Naive thymus-derived CD4-positive, alpha-beta T cell (primary cell): ENCODE results near the gene CENPB. TPM values are rescaled to one million over a fixed set of nuclear protein-coding genes. Genes with fewer than 3 reads are reported as not detected.
"Not testable (repeated sequence)": the region's sequence is repeated elsewhere in the genome, so short reads cannot be mapped to it uniquely, and the experiment has no call there.

ENCODE experiments used
- ATAC-seq: fragments of 150-1000 bp; cut with Tn5 transposase; 2 replicates; pipeline ENCODE4 v1.10.0; 2021; ENCODE audit warnings: mild to moderate bottlenecking, moderate library complexity
- CTCF ChIA-PET: fragments of 350-600 bp; sonication (Branson Sonifier 250); formaldehyde crosslinking; loops from one replicate; lab custom pipeline; 2021; ENCODE audit warnings: antibody characterized with exemption; lab: Charles Lee
- POLR2A ChIA-PET: fragments of 350-600 bp; sonication (Branson Sonifier 250); formaldehyde crosslinking; loops from one replicate; lab custom pipeline; 2021; ENCODE audit warnings: antibody characterized with exemption, inconsistent platforms; lab: Charles Lee
- DNase-seq, 9 donors: peaks; one replicate each; pipeline versions ENCODE4 v3.0.0 to v3.0.0-alpha.2; 2020 to 2022; ENCODE audit warnings: mixed read lengths in 1 of 9
- H3K27ac ChIP-seq: one replicate; pipeline ENCODE4 v1.7.0; 2013; ENCODE audit warnings: mild to moderate bottlenecking, low read depth, low read length, moderate library complexity
- H3K27me3 ChIP-seq, 2 donors: one replicate each; pipeline ENCODE4 v1.7.0; 2013; ENCODE audit warnings: low read length in 2 of 2, mild to moderate bottlenecking in 2 of 2, moderate library complexity in 2 of 2; ENCODE audit not compliant: control insufficient read depth in 2 of 2, insufficient read depth in 2 of 2
- H3K36me3 ChIP-seq, 3 experiments: 1 replicate in 2 of 3; 2 replicates in 1 of 3; pipeline ENCODE4 v1.7.0; 2013; ENCODE audit warnings: low read length in 3 of 3, mild to moderate bottlenecking in 3 of 3, moderate library complexity in 1 of 3; ENCODE audit not compliant: insufficient read depth in 3 of 3, control insufficient read depth in 2 of 3
- H3K4me1 ChIP-seq, 2 donors: one replicate each; pipeline ENCODE4 v1.7.0; 2013; ENCODE audit warnings: low read length in 2 of 2, mild to moderate bottlenecking in 2 of 2, moderate library complexity in 1 of 2; ENCODE audit not compliant: control insufficient read depth in 2 of 2, insufficient read depth in 2 of 2
- H3K4me3 ChIP-seq: 2 replicates; pipeline ENCODE4 v1.7.0; 2013; ENCODE audit warnings: mild to moderate bottlenecking, low read length
- H3K9me3 ChIP-seq, 3 experiments: 1 replicate in 2 of 3; 2 replicates in 1 of 3; pipeline ENCODE4 v1.7.0; 2013; ENCODE audit warnings: low read length in 3 of 3; ENCODE audit not compliant: control insufficient read depth in 2 of 3
- H3K27ac Mint-ChIP-seq, 9 donors: one replicate each; pipeline ENCODE4 v1.8.0; 2020 to 2022; ENCODE audit warnings: mixed read lengths in 9 of 9, mild to moderate bottlenecking in 8 of 9, moderate library complexity in 5 of 9, inconsistent platforms in 2 of 9
- H3K27me3 Mint-ChIP-seq, 5 donors: one replicate each; pipeline ENCODE4 v1.8.0; 2021 to 2022; ENCODE audit warnings: mixed read lengths in 5 of 5, mild to moderate bottlenecking in 1 of 5
- H3K36me3 Mint-ChIP-seq, 5 donors: one replicate each; pipeline ENCODE4 v1.8.0; 2020 to 2022; ENCODE audit warnings: mixed read lengths in 5 of 5, mild to moderate bottlenecking in 3 of 5, inconsistent platforms in 1 of 5
- H3K4me1 Mint-ChIP-seq, 7 donors: one replicate each; pipeline ENCODE4 v1.8.0; 2020 to 2022; ENCODE audit warnings: mixed read lengths in 7 of 7, mild to moderate bottlenecking in 3 of 7, inconsistent platforms in 1 of 7
- H3K4me3 Mint-ChIP-seq, 10 donors: one replicate each; pipeline ENCODE4 v1.8.0; 2020 to 2022; ENCODE audit warnings: mild to moderate bottlenecking in 10 of 10, mixed read lengths in 10 of 10, moderate library complexity in 6 of 10, inconsistent platforms in 2 of 10
- H3K9me3 Mint-ChIP-seq, 11 donors: one replicate each; pipeline ENCODE4 v1.8.0; 2020 to 2022; ENCODE audit warnings: mixed read lengths in 11 of 11, mild to moderate bottlenecking in 4 of 11, inconsistent platforms in 1 of 11, moderate library complexity in 1 of 11
- intact Hi-C, 2 donors: fragments of 100-400 bp; cut with micrococcal nuclease; formaldehyde crosslinking; loops; one replicate each; pipeline ENCODE4 v1.15.1; 2023
- polyA plus RNA-seq, 2 donors: library from polyadenylated mRNA; unstranded; fragments of 300-500 nt; fragmentation: Illumina TruSeq; gene quantifications; one replicate each; pipeline ENCODE4 v1.2.3, GENCODE V29; 2021
- total RNA-seq, 6 experiments: library from RNA in 5 of 6; stranded (reverse) in 5 of 6; gene quantifications; 1 replicate in 5 of 6; 2 replicates in 1 of 6; pipeline ENCODE4 v1.2.3 and lab custom pipeline; 2021 to 2026

The CENPB gene
- total RNA-seq, result 10 to 100 TPM; 35.3 to 73.6 (median 50.0) TPM
- polyA plus RNA-seq, result 1 to 10 TPM; 1.3 to 1.8 TPM
- 43.6 reads per million, percentile 68 among the genes with 10 or more reads in this experiment for total RNA-seq (lab: John Stamatoyannopoulos, UW)

DNA sequence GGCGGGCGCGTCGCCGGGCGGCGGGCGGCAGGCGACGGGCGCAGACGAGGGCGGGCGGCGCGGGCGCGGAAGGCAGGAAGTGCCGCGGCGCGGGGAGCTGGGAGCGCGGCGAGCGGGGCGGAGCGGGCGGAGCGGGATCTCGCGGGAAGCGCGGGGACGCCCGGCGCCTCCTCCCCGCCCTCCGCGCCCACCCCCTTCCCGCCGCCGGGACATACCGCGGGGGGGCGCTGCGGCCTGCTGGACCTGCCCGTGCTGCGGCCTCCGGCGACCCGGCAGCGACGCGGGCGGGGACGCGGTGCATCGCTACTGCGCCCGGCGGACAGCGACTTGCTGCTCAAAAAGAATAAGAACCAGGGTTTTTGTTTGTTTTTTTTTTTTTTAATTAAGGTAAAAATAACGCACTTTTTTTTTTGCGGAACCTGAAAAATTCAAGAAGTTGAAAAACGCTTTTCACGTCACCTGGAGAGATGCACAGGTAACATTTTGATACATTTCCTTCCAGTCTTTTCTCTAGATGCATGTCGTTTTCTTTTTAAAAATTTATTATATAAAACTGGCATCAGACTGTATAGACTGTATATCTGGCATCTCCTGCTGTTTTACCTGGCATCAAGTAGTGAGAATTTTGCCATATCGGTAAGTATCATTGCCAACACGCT, at the start of gene CENPB:
Gene CENPB (minus strand): TSS at position 76 of the 659 bp plus-strand sequence. CDS start 257 bp downstream, outside the sequence.
- intact Hi-C loops, result loop anchor here (1.0 to 2.0 kb wide), 10 partner anchors 10 to 299 kb away; partner anchors contain the start of genes AP5S1 (in 2 of the 2), CDC25B (in 2 of the 2), MAVS (in 2 of the 2) and PANK2 (in 1 of the 2)
- ATAC-seq (peak; percentile 96), DNase-seq (peak; percentile 74 to 98 (median 88))
- Histone ChIP-seq H3K36me3 (peaks cover 0 to 7% (median 0%) of the 10 kb centered on the region in 3 experiments), H3K27me3 (no peaks in the 10 kb centered on the region), H3K4me3 (peak within 1 kb of the TSS; percentile 29), H3K27ac (peak within 1 kb of the TSS; percentile 62), H3K9me3 (no peaks in the 10 kb centered on the region), H3K4me1 (peaks cover 7 to 9% of the 10 kb centered on the region in 2 donors)
- ChIA-PET POLR2A (interaction anchor here (0.8 to 6.0 kb wide), 10 partner anchors 8 to 222 kb away, joined by 3 to 85 read pairs (median 6); partner anchors contain the start of genes ADISSP, AP5S1 and CDC25B), CTCF (interaction anchor here (0.7 to 8.4 kb wide), 12 partner anchors 9 to 299 kb away, joined by 3 to 82 read pairs (median 4); partner anchors contain the start of genes AP5S1 and CDC25B)
- peaks cover 0 to 1% (median 0%) of the 10 kb centered on the region in 11 donors for H3K9me3 Mint-ChIP-seq
- H3K27ac Mint-ChIP-seq, result peak within 1 kb of the TSS; percentile 51 to 90 (median 76)
- peaks cover 0 to 12% (median 0%) of the 10 kb centered on the region in 5 donors for H3K27me3 Mint-ChIP-seq
- peaks cover 30 to 45% (median 41%) of the 10 kb centered on the region in 7 donors for H3K4me1 Mint-ChIP-seq
- H3K36me3 Mint-ChIP-seq, result peaks cover 0 to 5% (median 0%) of the 10 kb centered on the region in 5 donors
- peak within 1 kb of the TSS; percentile 76 to 87 (median 83) for H3K4me3 Mint-ChIP-seq

DNA sequence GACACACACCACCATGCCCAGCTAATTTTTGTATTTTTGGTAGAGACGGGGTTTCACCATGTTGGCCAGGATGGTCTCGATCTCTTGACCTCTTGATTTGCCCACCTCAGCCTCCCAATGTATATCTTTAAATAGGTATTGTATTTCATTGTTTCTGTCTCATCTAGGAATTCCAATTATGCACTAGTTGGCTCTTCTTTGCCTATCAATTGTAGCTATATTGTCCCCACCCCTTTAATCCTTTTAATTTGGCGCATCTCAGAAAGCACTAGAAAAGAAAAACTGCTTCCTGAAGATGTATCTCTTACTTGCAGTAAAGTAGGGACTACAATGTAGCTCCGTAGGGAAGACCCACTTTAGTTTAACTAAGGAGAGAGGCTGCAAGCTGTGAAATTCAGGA, 49.6 kb upstream of the CENPB start:
- H3K4me1 ChIP-seq, result peaks cover 0 to 7% of the 10 kb centered on the region in 2 donors
- intact Hi-C loops, result no loop called here
- peaks cover 0 to 18% (median 10%) of the 10 kb centered on the region in 7 donors for H3K4me1 Mint-ChIP-seq
- H3K27ac ChIP-seq, result no peak overlapping the region
- no peak for DNase-seq
- no peaks in the 10 kb centered on the region for H3K27me3 ChIP-seq
- ChIA-PET CTCF (interaction anchor here (1.2 to 2.1 kb wide), 2 partner anchors 15 to 19 kb away, joined by 4 to 5 read pairs; partner anchors contain the start of gene AP5S1), POLR2A (interaction anchor here (1.0 kb wide), 1 partner anchor 11 kb away, joined by 3 read pairs; the partner anchor contains the start of gene MAVS)
- no peaks in the 10 kb centered on the region for H3K27me3 Mint-ChIP-seq
- H3K36me3 Mint-ChIP-seq, result peaks cover 0 to 15% (median 0%) of the 10 kb centered on the region in 5 donors
- H3K9me3 Mint-ChIP-seq, result no peaks in the 10 kb centered on the region
- H3K36me3 ChIP-seq, result no peaks in the 10 kb centered on the region
- no peak for ATAC-seq
- H3K4me3 ChIP-seq, result no peak overlapping the region
- H3K9me3 ChIP-seq, result no peaks in the 10 kb centered on the region
- H3K4me3 Mint-ChIP-seq, result no peak overlapping the region
- no peak overlapping the region for H3K27ac Mint-ChIP-seq

GRCh38 chr20:3829891-3830290, 43.4 kb upstream of the CENPB start:
- DNase-seq, H3K4me1 ChIP-seq, H3K4me3 ChIP-seq, CTCF ChIA-PET, intact Hi-C loops, H3K27ac ChIP-seq, H3K27ac Mint-ChIP-seq, H3K27me3 ChIP-seq, H3K27me3 Mint-ChIP-seq, H3K4me1 Mint-ChIP-seq, H3K4me3 Mint-ChIP-seq, H3K9me3 Mint-ChIP-seq, ATAC-seq, H3K9me3 ChIP-seq: not testable (repeated sequence)
- H3K36me3 ChIP-seq, result peaks cover 0 to 20% (median 1%) of the 10 kb centered on the region in 3 experiments
- H3K36me3 Mint-ChIP-seq, result peaks cover 0 to 21% (median 5%) of the 10 kb centered on the region in 5 donors
- POLR2A ChIA-PET, result interaction anchor here (1.5 kb wide), 1 partner anchor 62 kb away, joined by 3 read pairs; the partner anchor contains the start of gene ADISSP

GRCh38 chr20:3828798-3829197, 42.3 kb upstream of the CENPB start:
- intact Hi-C loops, result no loop called here
- H3K9me3 Mint-ChIP-seq, result no peaks in the 10 kb centered on the region
- DNase-seq, result no peak
- H3K4me1 ChIP-seq, result no peaks in the 10 kb centered on the region
- no peak overlapping the region for H3K27ac Mint-ChIP-seq
- H3K4me3 Mint-ChIP-seq, result no peak overlapping the region
- CTCF ChIA-PET, result no interaction called here
- H3K9me3 ChIP-seq, result no peaks in the 10 kb centered on the region
- ATAC-seq, result no peak
- H3K36me3 Mint-ChIP-seq, result peaks cover 0 to 21% (median 5%) of the 10 kb centered on the region in 5 donors
- no peaks in the 10 kb centered on the region for H3K27me3 Mint-ChIP-seq
- H3K27me3 ChIP-seq, result no peaks in the 10 kb centered on the region
- H3K27ac ChIP-seq, result no peak overlapping the region
- POLR2A ChIA-PET, result interaction anchor here (1.5 kb wide), 1 partner anchor 61 kb away, joined by 3 read pairs; the partner anchor contains the start of gene ADISSP
- H3K4me3 ChIP-seq, result no peak overlapping the region
- H3K36me3 ChIP-seq, result peaks cover 0 to 31% (median 6%) of the 10 kb centered on the region in 3 experiments
- peaks cover 0 to 4% (median 0%) of the 10 kb centered on the region in 7 donors for H3K4me1 Mint-ChIP-seq

- peaks cover 6 to 12% (median 7%) of the 10 kb centered on the region in 7 donors for H3K4me1 Mint-ChIP-seq
- H3K27ac Mint-ChIP-seq, result peak overlapping the region in 3 of 9 donors; percentile 51 to 67 (median 61)
- ATAC-seq (no peak), DNase-seq (no peak)
- CTCF ChIA-PET, result no interaction called here
- no peak overlapping the region for H3K4me3 Mint-ChIP-seq
- H3K36me3 ChIP-seq, result peaks cover 8 to 43% (median 14%) of the 10 kb centered on the region in 3 experiments
- POLR2A ChIA-PET, result interaction anchor here (0.6 to 1.0 kb wide), 4 partner anchors 11 to 50 kb away, joined by 3 to 7 read pairs (median 4); no protein-coding TSS in a partner anchor
- no peaks in the 10 kb centered on the region for H3K27me3 ChIP-seq
- H3K9me3 ChIP-seq, result no peaks in the 10 kb centered on the region
- H3K36me3 Mint-ChIP-seq, result peaks cover 0 to 25% (median 8%) of the 10 kb centered on the region in 5 donors
- H3K27me3 Mint-ChIP-seq, result no peaks in the 10 kb centered on the region
- intact Hi-C loops, result no loop called here
- no peak overlapping the region for H3K27ac ChIP-seq
- H3K4me1 ChIP-seq, result peaks cover 0 to 1% of the 10 kb centered on the region in 2 donors
- no peak overlapping the region for H3K4me3 ChIP-seq
- peaks cover 0 to 1% (median 0%) of the 10 kb centered on the region in 11 donors for H3K9me3 Mint-ChIP-seq
Measured at GRCh38 chr20:3826420-3826819, 39.9 kb upstream of the CENPB start.

GRCh38 chr20:3825526-3825925, 39.0 kb upstream of the CENPB start:
- no peaks in the 10 kb centered on the region for H3K27me3 ChIP-seq
- peaks cover 0 to 8% of the 10 kb centered on the region in 2 donors for H3K4me1 ChIP-seq
- H3K36me3 ChIP-seq, result peaks cover 8 to 43% (median 14%) of the 10 kb centered on the region in 3 experiments
- H3K4me3 ChIP-seq, result no peak overlapping the region
- Mint-ChIP-seq H3K27ac (no peak overlapping the region), H3K4me3 (no peak overlapping the region), H3K4me1 (peaks cover 6 to 18% (median 13%) of the 10 kb centered on the region in 7 donors), H3K9me3 (peaks cover 0 to 1% (median 0%) of the 10 kb centered on the region in 11 donors), H3K27me3 (no peaks in the 10 kb centered on the region), H3K36me3 (peaks cover 0 to 25% (median 8%) of the 10 kb centered on the region in 5 donors)
- H3K27ac ChIP-seq, result no peak overlapping the region
- CTCF ChIA-PET, result interaction anchor here (0.5 kb wide), 1 partner anchor 8 kb away, joined by 4 read pairs; no protein-coding TSS in a partner anchor
- POLR2A ChIA-PET, result interaction anchor here (0.7 to 1.0 kb wide), 3 partner anchors 10 to 30 kb away, joined by 3 to 4 read pairs (median 3); partner anchors contain the start of gene CDC25B
- intact Hi-C loops, result no loop called here
- no peak for ATAC-seq
- no peak for DNase-seq
- H3K9me3 ChIP-seq, result no peaks in the 10 kb centered on the region
